HL-60 (cell line): ENCODE data around the gene STMN1.

ENCODE experiments used
- GABPA ChIP-seq: IDR thresholded peaks from 2 replicates; pipeline ENCODE4 v1.6.1; 2012; ENCODE audit warnings: low read depth
- POLR2AphosphoS5 ChIP-seq: IDR thresholded peaks from 2 replicates; pipeline ENCODE4 v1.6.1; 2012; ENCODE audit warnings: low read depth
- TF ChIP-seq, protein P1 (sequence below): IDR thresholded peaks from one replicate; pipeline ENCODE4 v1.5.1; 2011; ENCODE audit warnings: low read length, control low read depth, inconsistent platforms; ENCODE audit not compliant: insufficient read depth
- TF ChIP-seq, protein P2 (sequence below): IDR thresholded peaks from 2 replicates; pipeline ENCODE4 v1.6.1; 2012; ENCODE audit warnings: low read depth; ENCODE audit not compliant: insufficient replicate concordance

GRCh38 chr1:25858494-25858893 lies 47.7 kb downstream of the STMN1 start:
- TF ChIP-seq, protein P1, sequence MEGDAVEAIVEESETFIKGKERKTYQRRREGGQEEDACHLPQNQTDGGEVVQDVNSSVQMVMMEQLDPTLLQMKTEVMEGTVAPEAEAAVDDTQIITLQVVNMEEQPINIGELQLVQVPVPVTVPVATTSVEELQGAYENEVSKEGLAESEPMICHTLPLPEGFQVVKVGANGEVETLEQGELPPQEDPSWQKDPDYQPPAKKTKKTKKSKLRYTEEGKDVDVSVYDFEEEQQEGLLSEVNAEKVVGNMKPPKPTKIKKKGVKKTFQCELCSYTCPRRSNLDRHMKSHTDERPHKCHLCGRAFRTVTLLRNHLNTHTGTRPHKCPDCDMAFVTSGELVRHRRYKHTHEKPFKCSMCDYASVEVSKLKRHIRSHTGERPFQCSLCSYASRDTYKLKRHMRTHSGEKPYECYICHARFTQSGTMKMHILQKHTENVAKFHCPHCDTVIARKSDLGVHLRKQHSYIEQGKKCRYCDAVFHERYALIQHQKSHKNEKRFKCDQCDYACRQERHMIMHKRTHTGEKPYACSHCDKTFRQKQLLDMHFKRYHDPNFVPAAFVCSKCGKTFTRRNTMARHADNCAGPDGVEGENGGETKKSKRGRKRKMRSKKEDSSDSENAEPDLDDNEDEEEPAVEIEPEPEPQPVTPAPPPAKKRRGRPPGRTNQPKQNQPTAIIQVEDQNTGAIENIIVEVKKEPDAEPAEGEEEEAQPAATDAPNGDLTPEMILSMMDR, result no peak
- TF ChIP-seq GABPA, result no peak
- no peak for TF ChIP-seq POLR2AphosphoS5
- TF ChIP-seq, protein P2, sequence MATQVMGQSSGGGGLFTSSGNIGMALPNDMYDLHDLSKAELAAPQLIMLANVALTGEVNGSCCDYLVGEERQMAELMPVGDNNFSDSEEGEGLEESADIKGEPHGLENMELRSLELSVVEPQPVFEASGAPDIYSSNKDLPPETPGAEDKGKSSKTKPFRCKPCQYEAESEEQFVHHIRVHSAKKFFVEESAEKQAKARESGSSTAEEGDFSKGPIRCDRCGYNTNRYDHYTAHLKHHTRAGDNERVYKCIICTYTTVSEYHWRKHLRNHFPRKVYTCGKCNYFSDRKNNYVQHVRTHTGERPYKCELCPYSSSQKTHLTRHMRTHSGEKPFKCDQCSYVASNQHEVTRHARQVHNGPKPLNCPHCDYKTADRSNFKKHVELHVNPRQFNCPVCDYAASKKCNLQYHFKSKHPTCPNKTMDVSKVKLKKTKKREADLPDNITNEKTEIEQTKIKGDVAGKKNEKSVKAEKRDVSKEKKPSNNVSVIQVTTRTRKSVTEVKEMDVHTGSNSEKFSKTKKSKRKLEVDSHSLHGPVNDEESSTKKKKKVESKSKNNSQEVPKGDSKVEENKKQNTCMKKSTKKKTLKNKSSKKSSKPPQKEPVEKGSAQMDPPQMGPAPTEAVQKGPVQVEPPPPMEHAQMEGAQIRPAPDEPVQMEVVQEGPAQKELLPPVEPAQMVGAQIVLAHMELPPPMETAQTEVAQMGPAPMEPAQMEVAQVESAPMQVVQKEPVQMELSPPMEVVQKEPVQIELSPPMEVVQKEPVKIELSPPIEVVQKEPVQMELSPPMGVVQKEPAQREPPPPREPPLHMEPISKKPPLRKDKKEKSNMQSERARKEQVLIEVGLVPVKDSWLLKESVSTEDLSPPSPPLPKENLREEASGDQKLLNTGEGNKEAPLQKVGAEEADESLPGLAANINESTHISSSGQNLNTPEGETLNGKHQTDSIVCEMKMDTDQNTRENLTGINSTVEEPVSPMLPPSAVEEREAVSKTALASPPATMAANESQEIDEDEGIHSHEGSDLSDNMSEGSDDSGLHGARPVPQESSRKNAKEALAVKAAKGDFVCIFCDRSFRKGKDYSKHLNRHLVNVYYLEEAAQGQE, result no peak
